ENCODE data around the gene ITM2B. TPM values are rescaled to one million over a fixed set of nuclear protein-coding genes. Genes with fewer than 3 reads are reported as not detected.

Gene ITM2B
- total RNA-seq, 1 experiment from 2014 or later = 224 TPM

DNA sequence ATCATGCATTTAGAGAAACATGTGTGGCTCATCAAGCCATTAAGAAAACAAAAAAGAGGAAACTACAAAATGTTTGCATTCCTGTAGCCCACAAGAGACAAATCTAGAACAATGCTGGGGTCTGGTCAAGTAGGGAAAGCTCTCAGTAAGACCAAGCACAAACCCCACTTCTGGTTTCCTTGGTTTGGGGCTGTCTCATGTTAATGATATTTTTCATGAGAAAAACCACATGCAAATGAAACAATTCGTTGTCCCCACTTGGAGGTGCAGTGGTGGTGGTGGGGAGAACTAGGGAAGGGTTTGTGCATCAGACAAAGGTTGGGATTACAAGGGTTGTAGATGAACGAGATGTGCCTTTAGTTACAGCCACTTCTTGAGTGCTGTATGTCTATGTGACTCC, 63.5 kb downstream of the ITM2B start:
- no TSS peak for BruUV-seq (replicated peaks)
- no peaks in the 10 kb centered on the region for H3K9me3 Mint-ChIP-seq (ENCODE audit: unreplicated experiment)
- peak overlapping the region; percentile 66 for H3K27ac Mint-ChIP-seq (ENCODE audit: unreplicated experiment)
- H3K27me3 ChIP-seq (replicated peaks; ENCODE audit: control insufficient read depth, insufficient read depth, low read length) = no peaks in the 10 kb centered on the region
- no peaks in the 10 kb centered on the region for H3K9me3 ChIP-seq
- H3K4me1 ChIP-seq = peaks cover 46% of the 10 kb centered on the region
- no peak for DNase-seq
- TF ChIP-seq, protein P1, sequence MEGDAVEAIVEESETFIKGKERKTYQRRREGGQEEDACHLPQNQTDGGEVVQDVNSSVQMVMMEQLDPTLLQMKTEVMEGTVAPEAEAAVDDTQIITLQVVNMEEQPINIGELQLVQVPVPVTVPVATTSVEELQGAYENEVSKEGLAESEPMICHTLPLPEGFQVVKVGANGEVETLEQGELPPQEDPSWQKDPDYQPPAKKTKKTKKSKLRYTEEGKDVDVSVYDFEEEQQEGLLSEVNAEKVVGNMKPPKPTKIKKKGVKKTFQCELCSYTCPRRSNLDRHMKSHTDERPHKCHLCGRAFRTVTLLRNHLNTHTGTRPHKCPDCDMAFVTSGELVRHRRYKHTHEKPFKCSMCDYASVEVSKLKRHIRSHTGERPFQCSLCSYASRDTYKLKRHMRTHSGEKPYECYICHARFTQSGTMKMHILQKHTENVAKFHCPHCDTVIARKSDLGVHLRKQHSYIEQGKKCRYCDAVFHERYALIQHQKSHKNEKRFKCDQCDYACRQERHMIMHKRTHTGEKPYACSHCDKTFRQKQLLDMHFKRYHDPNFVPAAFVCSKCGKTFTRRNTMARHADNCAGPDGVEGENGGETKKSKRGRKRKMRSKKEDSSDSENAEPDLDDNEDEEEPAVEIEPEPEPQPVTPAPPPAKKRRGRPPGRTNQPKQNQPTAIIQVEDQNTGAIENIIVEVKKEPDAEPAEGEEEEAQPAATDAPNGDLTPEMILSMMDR (IDR thresholded peaks at IDR 0.05; ENCODE audit: insufficient read depth in 1 of 2, low read depth in 1 of 2, low read length in 1 of 2, severe bottlenecking in 1 of 2, unreplicated experiment in 1 of 2) = no peak
- ChIA-PET POLR2A (interaction anchor here (0.5 kb wide), 1 partner anchor 685 kb away, joined by 3 read pairs; no protein-coding TSS in a partner anchor), CTCF (interaction anchor here (1.1 kb wide), 1 partner anchor 38 kb away, joined by 3 read pairs; no protein-coding TSS in a partner anchor)
- H3K36me3 ChIP-seq (ENCODE audit: control insufficient read depth, insufficient read depth, low read length) = no peaks in the 10 kb centered on the region
- no peak overlapping the region for H3K4me3 Mint-ChIP-seq (ENCODE audit: unreplicated experiment)
- no peaks in the 10 kb centered on the region for H3K27me3 Mint-ChIP-seq (ENCODE audit: insufficient read depth, unreplicated experiment)
- H3K4me3 ChIP-seq (ENCODE audit: low read depth, low read length) = no peak overlapping the region
- intact Hi-C loops (cut with micrococcal nuclease; ENCODE audit: unreplicated experiment) = no loop called here
- H3K4me1 Mint-ChIP-seq (ENCODE audit: low read depth, unreplicated experiment) = peaks cover 28% of the 10 kb centered on the region
- H3K36me3 Mint-ChIP-seq (ENCODE audit: insufficient read depth, unreplicated experiment) = no peaks in the 10 kb centered on the region

DNA sequence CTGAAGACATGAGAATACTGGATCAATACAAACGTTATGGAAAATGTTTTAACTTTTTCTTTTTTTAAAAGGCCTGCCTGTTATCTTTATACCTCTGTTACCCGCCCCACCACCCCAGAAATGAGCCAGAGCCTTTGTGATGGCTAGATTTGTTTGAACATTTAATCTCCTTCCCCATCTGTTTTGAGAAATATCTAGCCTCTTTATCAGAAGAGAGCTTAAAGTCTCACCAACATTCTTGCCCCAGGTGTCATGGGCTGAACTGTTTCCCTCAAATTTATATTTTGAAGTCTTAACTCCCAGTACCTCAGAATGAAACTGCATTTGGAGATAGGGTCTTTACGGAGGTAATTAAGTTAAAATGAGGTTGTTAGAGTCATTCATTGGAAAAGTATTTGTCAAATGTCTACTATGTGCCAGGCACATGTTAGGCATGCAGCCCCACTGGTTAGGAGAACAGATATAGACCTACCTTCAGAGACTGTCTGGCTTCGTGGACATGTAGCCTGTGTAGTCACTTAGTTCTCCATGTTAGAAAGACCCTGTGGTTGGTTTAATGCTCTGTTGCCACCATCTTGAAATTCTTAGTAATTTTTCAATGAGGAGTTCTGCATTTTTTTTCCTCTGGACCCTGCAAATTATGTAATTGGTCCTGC, 64.3 kb downstream of the ITM2B start:
- TF ChIP-seq, protein P1 (IDR thresholded peaks at IDR 0.05; ENCODE audit: insufficient read depth in 1 of 2, low read depth in 1 of 2, low read length in 1 of 2, severe bottlenecking in 1 of 2, unreplicated experiment in 1 of 2) = no peak
- peak overlapping the region; percentile 66 for H3K27ac Mint-ChIP-seq (ENCODE audit: unreplicated experiment)
- intact Hi-C loops (cut with micrococcal nuclease; ENCODE audit: unreplicated experiment) = no loop called here
- no peaks in the 10 kb centered on the region for H3K36me3 Mint-ChIP-seq (ENCODE audit: insufficient read depth, unreplicated experiment)
- no TSS peak for BruUV-seq (replicated peaks)
- DNase-seq = peak in 1 of 2 experiments; percentile 27
- peaks cover 28% of the 10 kb centered on the region for H3K4me1 Mint-ChIP-seq (ENCODE audit: low read depth, unreplicated experiment)
- Histone ChIP-seq H3K9me3 (no peaks in the 10 kb centered on the region), H3K4me3 (ENCODE audit: low read depth, low read length) (no peak overlapping the region), H3K27me3 (replicated peaks; ENCODE audit: control insufficient read depth, insufficient read depth, low read length) (no peaks in the 10 kb centered on the region), H3K4me1 (peaks cover 39% of the 10 kb centered on the region), H3K36me3 (ENCODE audit: control insufficient read depth, insufficient read depth, low read length) (no peaks in the 10 kb centered on the region)
- H3K4me3 Mint-ChIP-seq (ENCODE audit: unreplicated experiment) = no peak overlapping the region
- H3K27me3 Mint-ChIP-seq (ENCODE audit: insufficient read depth, unreplicated experiment) = no peaks in the 10 kb centered on the region
- H3K9me3 Mint-ChIP-seq (ENCODE audit: unreplicated experiment) = no peaks in the 10 kb centered on the region
- POLR2A ChIA-PET = interaction anchor here (0.5 kb wide), 1 partner anchor 684 kb away, joined by 3 read pairs; no protein-coding TSS in a partner anchor
- CTCF ChIA-PET = interaction anchor here (1.1 kb wide), 1 partner anchor 37 kb away, joined by 3 read pairs; no protein-coding TSS in a partner anchor

DNA sequence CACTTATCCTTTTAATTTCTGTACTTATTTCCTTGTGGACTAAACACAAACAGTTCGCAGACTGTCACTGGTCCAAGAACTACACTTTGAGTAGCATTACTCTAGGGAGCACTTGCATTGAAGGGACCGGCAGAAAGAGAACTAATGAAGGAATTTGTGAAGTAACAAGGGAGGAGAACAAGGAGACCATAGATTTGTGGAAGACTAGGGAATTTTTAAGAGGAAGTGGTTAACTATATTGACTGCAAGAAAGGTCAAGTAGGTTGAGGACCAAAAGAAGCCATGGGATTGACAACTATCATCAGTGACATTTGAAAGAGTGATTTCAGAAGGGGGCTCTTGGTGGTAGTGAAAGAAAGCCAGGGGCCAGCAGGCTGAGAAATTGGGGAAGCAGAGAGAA, 66.6 kb downstream of the ITM2B start:
- Mint-ChIP-seq H3K4me1 (ENCODE audit: low read depth, unreplicated experiment) (peaks cover 20% of the 10 kb centered on the region), H3K9me3 (ENCODE audit: unreplicated experiment) (no peaks in the 10 kb centered on the region), H3K4me3 (ENCODE audit: unreplicated experiment) (no peak overlapping the region), H3K27me3 (ENCODE audit: insufficient read depth, unreplicated experiment) (no peaks in the 10 kb centered on the region), H3K36me3 (ENCODE audit: insufficient read depth, unreplicated experiment) (peaks cover 11% of the 10 kb centered on the region), H3K27ac (ENCODE audit: unreplicated experiment) (no peak overlapping the region)
- peaks cover 20% of the 10 kb centered on the region for H3K4me1 ChIP-seq
- POLR2A ChIA-PET = no interaction called here
- CTCF ChIA-PET = no interaction called here
- H3K9me3 ChIP-seq = no peaks in the 10 kb centered on the region
- intact Hi-C loops (cut with micrococcal nuclease; ENCODE audit: unreplicated experiment) = no loop called here
- no peak for DNase-seq
- H3K36me3 ChIP-seq (ENCODE audit: control insufficient read depth, insufficient read depth, low read length) = no peaks in the 10 kb centered on the region
- H3K27me3 ChIP-seq (replicated peaks; ENCODE audit: control insufficient read depth, insufficient read depth, low read length) = no peaks in the 10 kb centered on the region
- TF ChIP-seq, protein P1 (IDR thresholded peaks at IDR 0.05; ENCODE audit: insufficient read depth in 1 of 2, low read depth in 1 of 2, low read length in 1 of 2, severe bottlenecking in 1 of 2, unreplicated experiment in 1 of 2) = no peak
- H3K4me3 ChIP-seq (ENCODE audit: low read depth, low read length) = no peak overlapping the region
- BruUV-seq (replicated peaks) = no TSS peak

Measured in Caco-2 (cell line).